Ovary (tissue), 3 donors: Measurements from ENCODE around the gene PRSS3.

ENCODE experiments used
- CTCF ChIP-seq, 3 donors: fragments of 450-650 bp in 2 of 3; fragments of 200-600 bp in 1 of 3; IDR thresholded peaks; one replicate each; pipeline versions ENCODE4 v1.5.1 to v1.8.0; 2016 to 2022; ENCODE audit warnings: antibody characterized with exemption in 3 of 3, mild to moderate bottlenecking in 1 of 3
- EP300 ChIP-seq: sonication (generic); formaldehyde crosslinking; IDR thresholded peaks from one replicate; pipeline ENCODE4 v1.6.1; 2017; ENCODE audit warnings: antibody characterized with exemption
- POLR2A ChIP-seq: fragments of 450-650 bp; IDR thresholded peaks from one replicate; pipeline ENCODE4 v1.6.1; 2017; ENCODE audit warnings: antibody characterized with exemption, mild to moderate bottlenecking, moderate library complexity
- donor health status: DM: no; HTN: no; CAD: no.

- no peak for TF ChIP-seq POLR2A
- no peak for TF ChIP-seq EP300
- TF ChIP-seq CTCF (IDR thresholded peaks at IDR 0.05): no peak
These were observed 50.9 kb downstream of the PRSS3 start for GRCh38 chr9:33846231-33846630.
